ENCODE results near the gene HOXC12.

DNA sequence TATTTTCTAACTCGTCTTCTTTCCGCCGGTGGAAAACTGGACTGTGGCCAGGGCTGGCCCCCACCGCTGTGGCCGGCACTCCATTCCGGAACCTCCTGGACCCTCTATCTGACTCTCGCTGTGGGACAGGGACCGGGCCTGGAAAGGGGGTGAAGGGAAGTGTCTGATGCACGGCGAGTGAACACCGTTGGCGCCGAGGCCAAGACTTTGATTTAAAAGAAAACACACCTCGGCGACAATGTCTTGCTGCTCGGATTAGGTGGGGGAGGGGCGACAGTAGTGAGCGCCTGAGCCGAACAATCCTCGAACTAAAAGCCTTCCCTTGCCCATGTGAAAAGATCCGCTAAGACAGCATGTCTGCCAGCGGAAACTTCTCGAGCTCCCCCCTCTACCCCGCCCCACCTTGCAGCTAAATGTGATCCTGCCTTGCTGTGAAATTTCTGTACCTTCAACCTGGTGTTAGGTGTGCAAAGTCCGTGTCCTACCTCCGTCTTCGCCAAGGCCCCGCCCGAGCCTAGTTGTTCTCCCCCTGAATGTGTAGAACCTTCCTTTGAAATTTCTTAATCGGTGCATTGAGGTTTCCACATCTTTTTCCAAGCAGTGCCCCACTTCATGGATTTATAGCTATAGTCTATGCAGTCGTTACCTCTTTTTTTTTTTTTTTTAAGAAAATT, 20.9 kb downstream of the HOXC12 start:
- TF ChIP-seq, protein P1, sequence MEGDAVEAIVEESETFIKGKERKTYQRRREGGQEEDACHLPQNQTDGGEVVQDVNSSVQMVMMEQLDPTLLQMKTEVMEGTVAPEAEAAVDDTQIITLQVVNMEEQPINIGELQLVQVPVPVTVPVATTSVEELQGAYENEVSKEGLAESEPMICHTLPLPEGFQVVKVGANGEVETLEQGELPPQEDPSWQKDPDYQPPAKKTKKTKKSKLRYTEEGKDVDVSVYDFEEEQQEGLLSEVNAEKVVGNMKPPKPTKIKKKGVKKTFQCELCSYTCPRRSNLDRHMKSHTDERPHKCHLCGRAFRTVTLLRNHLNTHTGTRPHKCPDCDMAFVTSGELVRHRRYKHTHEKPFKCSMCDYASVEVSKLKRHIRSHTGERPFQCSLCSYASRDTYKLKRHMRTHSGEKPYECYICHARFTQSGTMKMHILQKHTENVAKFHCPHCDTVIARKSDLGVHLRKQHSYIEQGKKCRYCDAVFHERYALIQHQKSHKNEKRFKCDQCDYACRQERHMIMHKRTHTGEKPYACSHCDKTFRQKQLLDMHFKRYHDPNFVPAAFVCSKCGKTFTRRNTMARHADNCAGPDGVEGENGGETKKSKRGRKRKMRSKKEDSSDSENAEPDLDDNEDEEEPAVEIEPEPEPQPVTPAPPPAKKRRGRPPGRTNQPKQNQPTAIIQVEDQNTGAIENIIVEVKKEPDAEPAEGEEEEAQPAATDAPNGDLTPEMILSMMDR (IDR thresholded peaks at IDR 0.05), result no peak
- no peak for TF ChIP-seq EP300 (IDR thresholded peaks at IDR 0.05; ENCODE audit: borderline replicate concordance in 1 of 2, low read depth in 1 of 2, low read length in 1 of 2)
- TF ChIP-seq, protein P2, sequence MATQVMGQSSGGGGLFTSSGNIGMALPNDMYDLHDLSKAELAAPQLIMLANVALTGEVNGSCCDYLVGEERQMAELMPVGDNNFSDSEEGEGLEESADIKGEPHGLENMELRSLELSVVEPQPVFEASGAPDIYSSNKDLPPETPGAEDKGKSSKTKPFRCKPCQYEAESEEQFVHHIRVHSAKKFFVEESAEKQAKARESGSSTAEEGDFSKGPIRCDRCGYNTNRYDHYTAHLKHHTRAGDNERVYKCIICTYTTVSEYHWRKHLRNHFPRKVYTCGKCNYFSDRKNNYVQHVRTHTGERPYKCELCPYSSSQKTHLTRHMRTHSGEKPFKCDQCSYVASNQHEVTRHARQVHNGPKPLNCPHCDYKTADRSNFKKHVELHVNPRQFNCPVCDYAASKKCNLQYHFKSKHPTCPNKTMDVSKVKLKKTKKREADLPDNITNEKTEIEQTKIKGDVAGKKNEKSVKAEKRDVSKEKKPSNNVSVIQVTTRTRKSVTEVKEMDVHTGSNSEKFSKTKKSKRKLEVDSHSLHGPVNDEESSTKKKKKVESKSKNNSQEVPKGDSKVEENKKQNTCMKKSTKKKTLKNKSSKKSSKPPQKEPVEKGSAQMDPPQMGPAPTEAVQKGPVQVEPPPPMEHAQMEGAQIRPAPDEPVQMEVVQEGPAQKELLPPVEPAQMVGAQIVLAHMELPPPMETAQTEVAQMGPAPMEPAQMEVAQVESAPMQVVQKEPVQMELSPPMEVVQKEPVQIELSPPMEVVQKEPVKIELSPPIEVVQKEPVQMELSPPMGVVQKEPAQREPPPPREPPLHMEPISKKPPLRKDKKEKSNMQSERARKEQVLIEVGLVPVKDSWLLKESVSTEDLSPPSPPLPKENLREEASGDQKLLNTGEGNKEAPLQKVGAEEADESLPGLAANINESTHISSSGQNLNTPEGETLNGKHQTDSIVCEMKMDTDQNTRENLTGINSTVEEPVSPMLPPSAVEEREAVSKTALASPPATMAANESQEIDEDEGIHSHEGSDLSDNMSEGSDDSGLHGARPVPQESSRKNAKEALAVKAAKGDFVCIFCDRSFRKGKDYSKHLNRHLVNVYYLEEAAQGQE (IDR thresholded peaks at IDR 0.05; ENCODE audit: low read depth, low read length), result no peak
- no peak for TF ChIP-seq EZH2phosphoT487 (IDR thresholded peaks at IDR 0.05; ENCODE audit: borderline replicate concordance, low read depth)
- no peak for TF ChIP-seq JUND (IDR thresholded peaks at IDR 0.05)
